GM21360 (cell line): ENCODE results near the gene PFDN2.

ENCODE experiments used
- ATAC-seq: cut with Tn5 transposase; IDR thresholded peaks from one replicate; pipeline ENCODE4 v1.9.1; 2021; ENCODE audit warnings: mild to moderate bottlenecking, moderate library complexity; ENCODE audit not compliant: unreplicated experiment

PFDN2 gene

GRCh38 chr1:161061419-161061818, 56.4 kb downstream of the PFDN2 start:
- no peak for ATAC-seq

DNA sequence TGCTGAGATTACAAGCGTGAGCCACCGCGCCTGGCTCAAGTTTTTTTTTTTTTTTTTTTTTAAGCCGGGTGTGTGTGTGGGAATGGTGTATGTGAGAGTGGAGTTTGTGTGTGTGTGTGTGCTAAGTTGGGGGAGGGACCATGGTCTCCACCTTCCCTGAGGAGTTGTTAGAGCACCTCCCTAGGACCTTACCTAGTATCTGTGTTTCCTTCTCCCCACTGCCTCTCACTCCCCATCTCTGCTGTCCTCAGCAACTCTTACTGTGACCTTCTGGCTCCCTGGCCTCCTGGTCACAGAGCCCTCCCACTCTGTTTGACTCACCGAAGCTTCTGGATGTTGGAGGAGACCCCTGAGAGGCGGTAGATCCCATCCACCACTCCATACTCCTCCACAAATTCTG, 58.5 kb downstream of the PFDN2 start:
- ATAC-seq = no peak

- no peak for ATAC-seq
These were observed 63.0 kb downstream of the PFDN2 start for GRCh38 chr1:161054805-161055204.

DNA sequence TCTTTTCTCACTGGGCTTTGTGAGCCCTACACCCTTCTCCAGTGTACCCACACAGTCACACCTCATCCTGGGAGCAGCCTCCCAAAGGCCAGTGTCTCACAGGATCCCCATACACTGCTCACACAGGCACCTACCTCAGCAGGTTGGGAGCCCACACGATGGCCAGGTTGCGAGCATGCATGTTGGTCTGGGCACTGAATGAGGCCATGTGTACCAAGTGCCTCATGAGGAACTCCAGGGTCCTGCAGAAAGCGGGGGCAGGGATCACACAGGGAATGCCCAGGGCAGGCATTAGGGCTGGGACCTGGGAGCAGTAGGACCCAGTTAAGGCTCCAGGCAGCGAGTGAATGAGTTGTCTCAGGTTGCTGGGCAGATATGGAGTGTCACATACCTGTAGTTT, 63.6 kb downstream of the PFDN2 start:
- no peak for ATAC-seq

DNA sequence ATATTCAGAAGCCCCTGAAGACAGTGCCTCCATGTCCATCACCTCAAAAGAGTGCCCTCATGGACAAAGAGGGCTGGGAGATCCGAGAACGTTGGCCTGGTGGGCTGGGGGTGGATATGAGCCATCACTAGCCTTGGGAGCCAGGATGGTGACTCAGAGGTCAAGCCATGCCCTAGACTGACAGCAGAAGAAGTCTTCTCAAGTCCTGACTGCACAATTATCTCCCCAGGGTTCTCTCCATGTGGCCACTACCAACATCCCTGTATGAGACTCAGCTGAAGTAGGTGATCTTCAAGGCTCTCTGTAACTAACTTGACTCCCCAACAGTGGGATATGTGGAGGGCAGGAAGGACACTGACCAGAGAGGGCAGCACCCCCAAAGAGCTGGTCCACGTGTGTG, 64.9 kb downstream of the PFDN2 start:
- ATAC-seq = no peak

DNA sequence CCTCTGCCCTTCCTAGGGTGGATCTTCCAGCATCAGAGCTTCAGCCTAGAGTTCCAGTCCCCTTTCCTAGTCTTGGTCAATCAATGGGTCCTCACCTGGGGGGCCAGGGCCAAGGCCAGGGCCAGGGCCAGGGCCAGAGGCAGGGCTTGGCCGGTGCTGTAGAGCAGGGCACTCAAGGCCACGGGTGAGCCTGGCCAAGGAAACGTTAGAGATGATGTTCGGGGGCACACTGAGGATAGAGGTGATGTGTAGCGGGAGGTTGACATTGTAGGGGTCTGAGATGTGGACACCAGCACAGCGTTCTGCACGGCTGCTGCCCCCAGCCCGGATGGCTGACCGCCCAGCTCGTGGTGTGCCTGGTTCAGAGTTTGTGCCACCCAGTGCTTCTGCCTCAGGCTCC, 66.6 kb downstream of the PFDN2 start:
- ATAC-seq = no peak
